ENCODE measurements around the gene PCSK5. TPM values are rescaled to one million over a fixed set of nuclear protein-coding genes. Genes with fewer than 3 reads are reported as not detected.

PCSK5 gene
- total RNA-seq, 1 experiment from 2014 or later: 7.5 TPM

GRCh38 chr9:75983319-75984045, 93.0 kb downstream of the PCSK5 start:
- H3K23me2 ChIP-seq (ENCODE audit: insufficient read length, low read depth, low read length, poor library complexity, severe bottlenecking): no peaks in the 10 kb centered on the region
- H2BK20ac ChIP-seq (ENCODE audit: low read depth, low read length, poor library complexity, severe bottlenecking): no peak overlapping the region
- H3K79me2 ChIP-seq (ENCODE audit: insufficient read depth, low read length): peaks cover 1% of the 10 kb centered on the region; the same call in 1 of the 2 replicates
- H3K27me3 Mint-ChIP-seq (ENCODE audit: low read depth): no peaks in the 10 kb centered on the region
- H3K4me1 Mint-ChIP-seq: peaks cover 0 to 4% of the 10 kb centered on the region in 2 experiments; a peak in 3 of 4 replicates
- H2BK5ac ChIP-seq (ENCODE audit: insufficient read length, low read length): no peak overlapping the region
- no peak overlapping the region for H3T11ph ChIP-seq (ENCODE audit: low read length)
- no peak overlapping the region for H3K23ac ChIP-seq (ENCODE audit: insufficient read length, low read depth, low read length)
- no peak overlapping the region for H3K27ac ChIP-seq (ENCODE audit: insufficient read length, low read depth, low read length)
- no CpG with 5 or more reads among the region's 4 CpGs for WGBS (ENCODE audit: extremely low coverage, insufficient read length, low lambda C conversion rate)
- no peak overlapping the region for H2BK12ac ChIP-seq (ENCODE audit: insufficient read length, low read depth, low read length)
- no peaks in the 10 kb centered on the region; the same call in 1 of the 2 replicates for H3K4me1 ChIP-seq (ENCODE audit: insufficient read depth, low read length)
- H3K27ac Mint-ChIP-seq: no peak overlapping the region
- H3K27me3 ChIP-seq (ENCODE audit: insufficient read depth, low read length): no peaks in the 10 kb centered on the region
- no peak overlapping the region for H4K5ac ChIP-seq (ENCODE audit: insufficient read length, low read depth, low read length)
- H2BK120ac ChIP-seq (ENCODE audit: low read depth, low read length, poor library complexity, severe bottlenecking): no peak overlapping the region
- H2BK15ac ChIP-seq (ENCODE audit: low read depth, low read length): no peak overlapping the region
- H3K9me3 Mint-ChIP-seq: no peaks in the 10 kb centered on the region
- H3K18ac ChIP-seq (ENCODE audit: insufficient read length, low read depth, low read length): no peak overlapping the region
- no peak overlapping the region for H3K9ac ChIP-seq (ENCODE audit: extremely low read depth, insufficient read length, low read length)
- no peak overlapping the region for H3K4me3 Mint-ChIP-seq
- H4K8ac ChIP-seq (replicated peaks; ENCODE audit: insufficient read length, low read depth, low read length): no peak overlapping the region
- no peaks in the 10 kb centered on the region for H4K20me1 ChIP-seq (ENCODE audit: control insufficient read depth, insufficient read depth, insufficient read length)
- H2AFZ ChIP-seq (ENCODE audit: low read length): no peak overlapping the region
- H3K36me3 Mint-ChIP-seq (ENCODE audit: insufficient read depth in 1 of 3, low read depth in 3 of 3): peaks cover 0 to 4% (median 3%) of the 10 kb centered on the region in 3 experiments; a peak in 2 of 7 replicates
- H2AK5ac ChIP-seq (ENCODE audit: insufficient read length, low read length): no peak overlapping the region
- no peak for TF ChIP-seq CTCF (conservative IDR thresholded peaks at IDR 0.05)
- H3K4ac ChIP-seq (ENCODE audit: low read depth, low read length): no peak overlapping the region
- DNase-seq: no peak
- H3K79me1 ChIP-seq (ENCODE audit: insufficient read depth, low read depth, low read length, poor library complexity, severe bottlenecking): no peaks in the 10 kb centered on the region
- no peak overlapping the region for H3K56ac ChIP-seq (ENCODE audit: insufficient read length, low read depth, low read length)
- no peak overlapping the region for H3K14ac ChIP-seq (ENCODE audit: insufficient read depth, low read length)
- no peak overlapping the region for H3K4me2 ChIP-seq (ENCODE audit: insufficient read depth, insufficient read length, low read length)
- H3K9me3 ChIP-seq (ENCODE audit: control insufficient read depth, low read depth, low read length): no peaks in the 10 kb centered on the region
- no peak overlapping the region for H4K91ac ChIP-seq (ENCODE audit: insufficient read length, low read depth, low read length)

All from H9 (cell line).